HPDE6-E6E7 (cell line): ENCODE measurements around the gene TMPRSS7.

ENCODE experiments used
- DNase-seq: peaks from one replicate; pipeline ENCODE4 v3.0.0; 2011; ENCODE audit warnings: missing footprints; ENCODE audit errors: extremely low spot score

TMPRSS7 gene, protein sequence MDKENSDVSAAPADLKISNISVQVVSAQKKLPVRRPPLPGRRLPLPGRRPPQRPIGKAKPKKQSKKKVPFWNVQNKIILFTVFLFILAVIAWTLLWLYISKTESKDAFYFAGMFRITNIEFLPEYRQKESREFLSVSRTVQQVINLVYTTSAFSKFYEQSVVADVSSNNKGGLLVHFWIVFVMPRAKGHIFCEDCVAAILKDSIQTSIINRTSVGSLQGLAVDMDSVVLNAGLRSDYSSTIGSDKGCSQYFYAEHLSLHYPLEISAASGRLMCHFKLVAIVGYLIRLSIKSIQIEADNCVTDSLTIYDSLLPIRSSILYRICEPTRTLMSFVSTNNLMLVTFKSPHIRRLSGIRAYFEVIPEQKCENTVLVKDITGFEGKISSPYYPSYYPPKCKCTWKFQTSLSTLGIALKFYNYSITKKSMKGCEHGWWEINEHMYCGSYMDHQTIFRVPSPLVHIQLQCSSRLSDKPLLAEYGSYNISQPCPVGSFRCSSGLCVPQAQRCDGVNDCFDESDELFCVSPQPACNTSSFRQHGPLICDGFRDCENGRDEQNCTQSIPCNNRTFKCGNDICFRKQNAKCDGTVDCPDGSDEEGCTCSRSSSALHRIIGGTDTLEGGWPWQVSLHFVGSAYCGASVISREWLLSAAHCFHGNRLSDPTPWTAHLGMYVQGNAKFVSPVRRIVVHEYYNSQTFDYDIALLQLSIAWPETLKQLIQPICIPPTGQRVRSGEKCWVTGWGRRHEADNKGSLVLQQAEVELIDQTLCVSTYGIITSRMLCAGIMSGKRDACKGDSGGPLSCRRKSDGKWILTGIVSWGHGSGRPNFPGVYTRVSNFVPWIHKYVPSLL

GRCh38 chr3:112034436-112034835, at the start of gene TMPRSS7:
Gene TMPRSS7, plus strand, starts transcription at chr3:112034736. Its CDS starts 110 bp downstream, at chr3:112034846.
- DNase-seq: no peak

DNA sequence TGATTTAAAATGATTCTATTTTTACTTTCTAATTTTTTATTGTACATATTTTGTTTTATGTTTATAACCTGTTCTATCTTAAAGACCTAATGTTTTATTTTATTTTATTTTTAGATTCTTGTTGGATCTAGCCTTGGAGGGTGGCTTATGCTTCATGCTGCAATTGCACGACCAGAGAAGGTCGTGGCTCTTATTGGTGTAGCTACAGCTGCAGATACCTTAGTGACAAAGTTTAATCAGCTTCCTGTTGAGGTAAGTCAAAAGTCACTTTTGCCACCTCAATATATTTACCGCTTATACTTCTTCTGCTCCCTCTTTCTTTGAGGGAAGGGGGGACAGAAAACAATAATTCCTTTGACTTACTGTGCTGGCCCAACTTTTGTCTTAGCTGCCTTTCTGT, 47.7 kb upstream of the TMPRSS7 start:
- DNase-seq: no peak

- DNase-seq: no peak
These were observed 45.4 kb upstream of the TMPRSS7 start for GRCh38 chr3:111989061-111989678.

DNA sequence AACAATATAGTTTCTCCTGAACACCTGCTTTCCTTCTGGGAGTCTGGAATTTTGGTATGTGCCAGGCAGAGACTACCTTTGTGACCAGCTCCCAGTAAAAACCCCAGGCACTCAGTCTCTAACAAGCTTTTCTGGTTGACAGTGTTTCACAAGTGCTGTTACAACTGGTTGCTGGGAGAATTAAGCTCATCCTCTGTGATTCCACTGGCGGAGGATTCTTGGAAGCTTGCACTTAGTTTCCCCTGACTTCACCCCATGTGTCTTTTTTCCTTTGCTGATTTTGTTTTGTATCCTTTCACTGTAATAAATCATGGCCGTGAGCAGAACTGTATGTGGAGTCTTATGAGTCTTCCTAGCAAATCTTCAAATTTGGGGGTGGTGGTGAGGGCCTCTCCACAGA, 41.5 kb upstream of the TMPRSS7 start:
- DNase-seq: no peak

- DNase-seq: no peak
These were observed 35.7 kb upstream of the TMPRSS7 start, which contains the start of gene TAGLN3 for GRCh38 chr3:111998636-111999483. Gene TAGLN3, plus strand, starts transcription at chr3:111998922. Its CDS starts 501 bp downstream, at chr3:111999423.

- DNase-seq: no peak
These were observed 34.8 kb upstream of the TMPRSS7 start for GRCh38 chr3:111999484-112000324.

DNA sequence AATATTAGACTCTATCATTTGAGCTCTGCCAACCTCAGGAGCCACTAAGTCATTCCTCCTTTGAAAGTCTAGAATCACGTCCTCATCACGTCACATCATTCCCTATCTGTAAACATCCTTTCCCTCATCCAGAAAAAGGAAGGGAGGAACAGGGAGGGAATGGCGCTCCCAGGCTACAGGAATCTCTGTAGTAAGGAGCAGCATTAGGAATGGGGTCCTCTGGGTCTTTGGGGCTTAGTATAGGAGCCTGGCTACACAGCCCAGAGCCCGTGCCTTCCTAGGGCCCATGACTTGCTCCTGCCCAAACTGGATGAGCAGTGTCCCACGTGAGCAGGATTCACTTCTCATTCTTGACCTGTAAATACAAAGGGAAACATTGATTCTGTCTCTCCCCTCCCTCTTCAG, 34.2 kb upstream of the TMPRSS7 start:
- DNase-seq: no peak

DNA sequence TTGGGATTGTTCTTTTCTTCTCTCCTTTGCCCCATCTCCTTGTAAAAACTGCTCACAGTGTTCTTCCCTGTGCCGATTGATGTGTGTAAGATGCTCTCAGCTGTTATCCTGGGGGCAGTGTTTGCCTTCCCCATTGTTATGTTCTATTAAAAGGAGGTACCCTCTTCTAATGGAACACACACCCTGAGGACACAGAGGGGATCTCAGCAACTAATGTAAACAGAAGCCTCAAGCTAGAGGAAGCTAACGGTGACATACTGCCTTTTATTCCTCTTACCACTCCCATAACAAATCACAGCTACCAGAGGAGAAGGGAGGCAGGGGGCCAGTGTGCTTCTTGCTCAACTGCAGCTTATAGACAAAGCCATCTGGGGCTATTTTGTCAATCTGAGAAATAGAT, 33.6 kb upstream of the TMPRSS7 start:
- DNase-seq: no peak

DNA sequence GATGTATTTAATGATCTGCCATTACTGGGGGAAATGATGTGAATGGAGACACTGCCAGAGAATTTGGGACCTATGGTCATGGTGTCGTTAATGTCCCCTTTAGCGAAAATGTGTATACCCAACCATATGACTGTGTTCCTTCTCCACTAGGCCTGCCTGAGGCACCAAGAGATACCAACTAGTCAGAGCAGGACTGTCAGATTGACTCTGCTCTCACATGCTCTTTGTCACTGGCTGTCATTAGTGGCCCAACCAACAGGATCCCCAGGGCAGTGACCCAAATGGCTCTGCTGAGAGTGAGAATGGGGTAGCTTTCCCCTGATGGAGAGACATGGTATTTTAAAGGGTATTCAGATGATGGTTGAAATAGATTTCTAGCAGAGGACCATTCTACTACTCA, 33.0 kb upstream of the TMPRSS7 start:
- DNase-seq: no peak

- peak; percentile 55 for DNase-seq
These were observed 32.2 kb upstream of the TMPRSS7 start for GRCh38 chr3:112002096-112002971.

DNA sequence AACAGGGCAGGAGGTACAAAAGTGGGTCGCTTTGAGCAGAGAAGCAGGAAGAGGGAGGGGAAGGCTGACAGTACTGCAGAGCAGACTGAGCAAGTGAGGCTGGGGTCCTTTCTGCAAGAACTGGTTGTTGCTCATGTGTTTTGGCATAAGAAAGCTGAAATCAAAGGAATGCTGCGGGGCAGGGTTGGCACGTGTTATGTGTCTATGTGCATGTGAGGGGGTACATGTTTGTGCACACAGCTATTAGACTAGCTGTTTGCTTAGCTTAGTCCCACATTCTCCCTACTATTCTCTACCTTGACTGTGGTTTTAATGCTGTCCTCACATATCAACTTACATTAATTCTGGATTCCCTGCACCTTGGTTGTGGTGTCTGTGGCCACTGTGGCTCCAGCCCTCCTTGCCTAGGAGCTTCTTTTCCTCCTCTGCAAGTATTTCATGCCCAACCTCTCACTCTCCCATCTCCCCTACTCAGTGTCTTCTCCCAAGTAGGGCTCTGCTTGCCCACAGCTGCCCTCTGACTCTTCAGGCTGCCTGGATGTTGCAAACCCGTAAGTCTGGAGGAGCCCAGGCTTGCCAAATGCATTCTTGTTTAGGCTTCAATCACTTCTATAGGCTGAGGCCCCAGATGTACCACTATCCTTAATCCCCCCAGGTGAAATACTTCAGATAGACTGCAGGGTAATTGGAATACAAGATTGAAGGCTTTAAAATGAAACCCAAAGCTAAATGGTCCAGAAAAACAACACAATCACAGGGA, 31.0 kb upstream of the TMPRSS7 start:
- DNase-seq: no peak

DNA sequence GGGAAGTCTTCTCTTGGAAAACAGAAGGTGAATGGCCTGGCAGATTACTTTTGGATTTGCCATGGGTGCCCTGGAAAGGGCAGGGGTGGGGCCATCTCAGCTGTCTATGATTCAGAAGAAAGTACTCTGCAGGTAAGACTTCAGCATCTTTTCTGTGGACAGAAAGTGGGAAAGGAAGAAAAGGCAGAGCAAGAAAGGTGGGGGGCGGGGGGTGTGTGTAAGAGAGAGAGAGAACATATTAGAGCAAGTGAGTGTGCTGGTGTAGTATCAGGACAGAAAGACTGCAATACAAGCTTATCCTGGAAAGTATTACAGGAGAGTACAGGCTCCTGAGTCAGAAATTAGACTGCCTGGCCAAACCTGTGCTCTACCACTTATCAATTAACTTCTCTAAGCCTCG, 30.3 kb upstream of the TMPRSS7 start:
- DNase-seq: no peak

GRCh38 chr3:112004669-112005068, 29.9 kb upstream of the TMPRSS7 start:
- no peak for DNase-seq

- no peak for DNase-seq
These were observed 29.4 kb upstream of the TMPRSS7 start for GRCh38 chr3:112005091-112005672.

- DNase-seq: no peak
These were observed 26.9 kb upstream of the TMPRSS7 start for GRCh38 chr3:112007633-112008032.

DNA sequence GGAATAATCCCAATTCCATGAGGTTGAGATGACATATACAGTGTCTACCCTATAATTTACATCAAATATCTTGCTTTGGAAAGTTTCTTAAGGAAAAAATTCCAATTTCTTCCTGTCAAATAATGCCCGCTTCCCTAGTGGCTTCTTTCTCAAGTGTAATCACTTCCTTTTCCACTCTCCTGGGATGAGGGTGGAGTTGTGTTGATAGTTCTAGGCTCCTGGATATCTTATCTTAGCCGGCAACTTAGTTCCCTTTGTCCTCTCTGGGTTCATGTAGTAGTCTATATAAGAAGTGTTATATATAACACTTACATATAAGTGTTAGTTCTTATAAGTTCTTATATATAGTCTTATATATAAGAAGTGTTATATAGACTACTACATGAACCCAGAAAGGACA, 24.9 kb upstream of the TMPRSS7 start:
- DNase-seq: no peak

GRCh38 chr3:112010636-112011035, 23.9 kb upstream of the TMPRSS7 start:
- DNase-seq: no peak

DNA sequence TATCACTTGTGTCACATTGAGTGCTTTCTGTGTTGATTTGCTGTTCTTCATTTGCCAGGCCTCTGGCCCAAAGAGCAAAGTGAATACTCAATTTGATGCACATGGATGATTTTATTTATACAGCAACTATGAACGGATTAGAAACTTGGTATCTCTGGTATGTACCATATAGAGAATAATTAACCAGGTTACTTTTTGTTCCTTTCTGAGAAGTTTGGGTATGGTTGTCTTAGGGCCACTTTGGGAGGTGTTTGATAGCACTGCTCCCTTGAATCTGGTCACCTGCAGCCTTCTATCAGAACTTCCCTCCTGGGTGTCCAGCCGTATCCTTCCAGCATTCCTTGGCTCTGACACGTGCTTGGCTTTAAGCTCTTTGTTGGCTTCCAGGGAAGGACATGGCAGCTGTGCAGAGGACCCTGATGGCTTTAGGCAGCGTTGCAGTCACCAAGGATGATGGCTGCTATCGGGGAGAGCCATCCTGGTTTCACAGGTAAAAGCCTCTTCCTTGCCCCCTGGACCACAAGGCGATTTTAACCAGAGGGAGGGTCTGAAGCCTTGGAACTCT, 23.1 kb upstream of the TMPRSS7 start:
- DNase-seq: no peak
